ENCODE measurements around the gene DYNC1H1.

- no peak for TF ChIP-seq CTCF (IDR thresholded peaks at IDR 0.05 in 4 of 5, conservative IDR thresholded peaks at IDR 0.05 in 1 of 5)
- TF ChIP-seq POLR2A (IDR thresholded peaks at IDR 0.05) = no peak
Measured at GRCh38 chr14:101928415-101928841, 35.9 kb upstream of the DYNC1H1 start.
